Astrocyte of the spinal cord (primary cell): ENCODE measurements around the gene CCDC78.
A peak's percentile ranks its signal among the peaks of the same experiment; 100 is the strongest.

Experiments
- DNase-seq: peaks from one replicate; pipeline ENCODE4 v3.0.0; 2011; ENCODE audit warnings: low read depth, low spot score
- H3K4me3 ChIP-seq: 2 replicates; pipeline ENCODE4 v1.5.1; 2011; ENCODE audit warnings: low read depth, mild to moderate bottlenecking, low read length, moderate library complexity
- in situ Hi-C: cut with HindIII; loops from 2 replicates; pipeline ENCODE4 v1.10.0; 2017; ENCODE audit warnings: low sequenced_read_pairs
- TF ChIP-seq, protein P1 (sequence below): IDR thresholded peaks from 2 replicates; pipeline ENCODE4 v1.5.1; 2012; ENCODE audit warnings: low read depth, mild to moderate bottlenecking, low read length, inconsistent platforms

The CCDC78 gene

DNA sequence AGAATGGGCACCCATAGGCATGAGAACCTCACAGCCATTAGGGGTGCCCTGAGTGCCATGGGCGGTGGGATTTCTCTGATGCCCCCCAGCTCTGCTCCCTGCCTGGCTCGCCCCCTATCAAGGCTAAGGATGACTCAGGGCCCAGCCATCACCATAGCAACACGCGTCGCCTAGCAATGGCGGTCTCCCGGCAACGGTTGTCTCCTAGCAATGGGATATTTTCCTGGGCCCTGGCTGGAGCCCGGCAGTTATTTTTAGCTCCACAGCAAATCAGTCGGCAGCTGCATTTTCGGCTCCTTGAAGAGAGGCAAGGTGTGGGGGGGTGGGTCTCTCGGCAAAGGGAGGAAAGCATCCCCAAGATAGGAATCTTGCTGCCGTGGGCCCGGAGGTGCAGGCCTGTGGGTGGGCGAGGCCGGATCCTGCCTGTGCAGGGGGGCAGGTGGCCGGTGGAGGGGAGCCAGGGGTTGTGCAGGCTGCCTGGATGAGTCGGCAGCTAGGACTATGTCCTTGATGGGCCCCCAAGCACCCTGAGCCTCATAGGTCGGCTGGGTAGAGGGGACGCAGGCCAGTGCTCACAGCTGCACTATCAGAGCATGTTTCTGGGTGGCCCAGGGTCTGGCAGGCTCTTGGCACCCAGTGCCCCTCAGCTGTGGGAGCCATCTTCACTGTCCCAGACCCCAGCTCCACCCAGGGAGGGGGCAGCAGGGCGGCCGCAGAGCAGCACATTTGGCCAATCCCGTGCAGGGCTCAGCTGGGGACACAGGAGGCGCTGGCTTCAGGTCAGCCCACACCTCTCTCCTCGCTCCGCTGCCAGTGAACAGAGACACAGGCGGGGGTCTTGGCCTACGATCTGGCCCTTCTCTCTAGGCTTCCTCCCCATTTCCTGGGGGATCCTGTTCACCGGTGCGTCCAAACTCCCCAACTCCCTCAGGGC lies 16.4 kb downstream of the CCDC78 start:
- TF ChIP-seq, protein P1, sequence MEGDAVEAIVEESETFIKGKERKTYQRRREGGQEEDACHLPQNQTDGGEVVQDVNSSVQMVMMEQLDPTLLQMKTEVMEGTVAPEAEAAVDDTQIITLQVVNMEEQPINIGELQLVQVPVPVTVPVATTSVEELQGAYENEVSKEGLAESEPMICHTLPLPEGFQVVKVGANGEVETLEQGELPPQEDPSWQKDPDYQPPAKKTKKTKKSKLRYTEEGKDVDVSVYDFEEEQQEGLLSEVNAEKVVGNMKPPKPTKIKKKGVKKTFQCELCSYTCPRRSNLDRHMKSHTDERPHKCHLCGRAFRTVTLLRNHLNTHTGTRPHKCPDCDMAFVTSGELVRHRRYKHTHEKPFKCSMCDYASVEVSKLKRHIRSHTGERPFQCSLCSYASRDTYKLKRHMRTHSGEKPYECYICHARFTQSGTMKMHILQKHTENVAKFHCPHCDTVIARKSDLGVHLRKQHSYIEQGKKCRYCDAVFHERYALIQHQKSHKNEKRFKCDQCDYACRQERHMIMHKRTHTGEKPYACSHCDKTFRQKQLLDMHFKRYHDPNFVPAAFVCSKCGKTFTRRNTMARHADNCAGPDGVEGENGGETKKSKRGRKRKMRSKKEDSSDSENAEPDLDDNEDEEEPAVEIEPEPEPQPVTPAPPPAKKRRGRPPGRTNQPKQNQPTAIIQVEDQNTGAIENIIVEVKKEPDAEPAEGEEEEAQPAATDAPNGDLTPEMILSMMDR, result no peak
- no peak overlapping the region for H3K4me3 ChIP-seq
- DNase-seq, result peak; percentile 86
- in situ Hi-C loops, result no loop called here

DNA sequence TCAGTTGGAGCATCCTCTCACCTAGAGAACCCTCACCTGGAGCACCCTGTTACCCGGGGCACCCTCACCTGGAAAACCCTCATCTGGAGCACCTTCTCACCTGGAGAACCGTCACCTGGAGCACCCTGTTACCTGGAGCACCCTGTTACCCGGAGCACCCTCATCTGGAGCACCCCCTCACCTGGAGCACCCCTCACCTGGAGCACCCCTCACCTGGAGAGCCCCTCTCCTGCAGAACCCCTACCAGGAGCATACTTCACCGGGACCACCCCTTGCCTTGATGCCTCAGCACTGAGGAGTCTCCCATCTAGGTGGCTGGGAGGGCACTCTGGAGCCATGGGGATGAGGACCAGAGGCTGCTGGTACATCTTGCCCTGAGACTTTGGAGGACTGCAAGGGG lies 17.3 kb downstream of the CCDC78 start:
- no peak for DNase-seq
- TF ChIP-seq, protein P1, result no peak
- H3K4me3 ChIP-seq, result no peak overlapping the region
- in situ Hi-C loops, result no loop called here

DNA sequence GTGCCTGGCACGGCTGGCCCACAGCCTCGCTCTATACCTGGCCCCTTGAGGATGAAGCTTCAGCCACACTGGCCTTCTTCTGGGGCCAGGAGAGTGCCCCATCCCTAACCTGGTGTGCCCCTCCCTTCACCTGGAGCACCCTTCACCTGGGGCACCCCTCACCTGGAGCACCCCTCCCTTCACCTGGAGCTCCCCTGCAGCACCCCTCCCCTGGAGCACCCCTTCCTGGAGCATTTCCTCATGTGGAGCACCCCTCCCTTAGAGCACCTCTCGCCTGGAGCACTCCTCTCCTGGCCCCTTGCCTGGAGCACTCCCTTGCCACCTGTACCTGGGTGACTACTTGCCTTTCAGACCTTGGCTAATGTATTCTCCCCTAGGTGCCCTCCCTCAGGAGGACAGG lies 18.2 kb downstream of the CCDC78 start:
- TF ChIP-seq, protein P1, result no peak
- H3K4me3 ChIP-seq, result no peak overlapping the region
- DNase-seq, result no peak
- in situ Hi-C loops, result no loop called here

DNA sequence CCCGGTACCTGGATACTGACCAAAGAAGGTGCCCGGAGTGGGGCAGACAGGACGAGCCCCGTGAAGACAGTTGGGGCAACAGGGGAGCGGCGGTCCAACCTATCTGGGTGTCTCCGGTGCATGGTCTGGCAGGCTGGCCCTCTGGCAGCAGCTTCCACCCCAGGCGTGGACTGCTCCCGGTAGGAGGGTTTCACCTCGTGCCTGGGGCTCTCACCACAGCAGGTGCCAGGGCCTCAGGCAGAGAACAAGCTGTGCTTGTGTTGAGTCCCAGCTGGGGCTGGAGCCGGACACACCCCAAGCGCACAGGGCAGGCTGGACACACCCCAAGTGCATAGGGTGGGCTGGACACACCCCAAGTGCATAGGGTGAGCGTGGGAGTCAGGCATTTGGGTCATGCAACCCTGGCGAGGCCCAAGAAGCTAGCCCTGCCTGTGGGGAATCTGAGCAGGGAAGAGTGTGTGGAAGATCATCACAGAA lies 19.1 kb downstream of the CCDC78 start:
- in situ Hi-C loops, result no loop called here
- TF ChIP-seq, protein P1, result no peak

DNA sequence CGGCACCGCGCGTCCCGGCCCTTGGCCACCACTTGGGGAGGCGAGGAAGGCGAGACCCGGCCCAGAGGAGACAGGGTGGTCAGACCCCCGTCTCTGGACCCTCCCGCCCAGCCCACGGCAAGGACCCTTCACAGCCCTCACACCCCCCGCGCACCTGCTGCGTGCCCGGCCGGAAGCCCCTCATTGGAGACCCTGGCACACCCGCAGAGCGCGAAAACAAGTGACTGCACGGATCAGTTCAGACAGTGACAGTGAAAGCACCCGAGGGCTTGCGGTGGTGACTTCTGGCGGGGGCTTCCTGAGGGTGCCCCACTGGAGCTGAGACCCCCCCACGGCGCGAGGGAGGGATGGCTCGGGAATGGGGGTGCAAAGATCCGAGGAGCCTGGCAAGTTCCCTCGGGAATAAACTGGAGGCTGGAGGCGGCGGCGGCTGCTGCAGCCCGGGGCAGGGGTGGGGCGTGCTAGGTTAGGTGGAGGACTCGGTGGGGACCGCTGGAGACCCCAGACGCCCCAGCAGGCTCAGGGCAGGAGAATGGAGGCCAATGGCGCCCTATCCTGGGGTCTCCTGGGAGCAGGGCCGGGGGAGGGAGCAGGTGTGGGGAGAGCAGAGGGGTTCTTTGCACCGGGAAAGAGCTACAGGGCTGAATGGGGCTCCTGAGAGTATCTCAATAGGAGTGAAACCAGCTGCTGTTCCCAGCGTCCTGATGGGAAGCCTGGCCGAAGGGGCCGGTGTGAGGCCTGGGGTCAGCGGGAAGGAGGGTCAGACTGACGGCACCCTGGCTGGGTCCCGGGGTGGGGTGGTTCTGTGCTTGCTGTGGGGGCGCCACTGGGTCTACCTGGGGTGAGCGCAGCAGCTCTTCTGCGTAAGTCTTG lies 19.8 kb downstream of the CCDC78 start:
- H3K4me3 ChIP-seq, result no peak overlapping the region
- in situ Hi-C loops, result no loop called here
- TF ChIP-seq, protein P1, result no peak
- no peak for DNase-seq

More for the DNA sequence above, 19.1 kb downstream of the CCDC78 start:
- no peak for DNase-seq
- no peak overlapping the region for H3K4me3 ChIP-seq

DNA sequence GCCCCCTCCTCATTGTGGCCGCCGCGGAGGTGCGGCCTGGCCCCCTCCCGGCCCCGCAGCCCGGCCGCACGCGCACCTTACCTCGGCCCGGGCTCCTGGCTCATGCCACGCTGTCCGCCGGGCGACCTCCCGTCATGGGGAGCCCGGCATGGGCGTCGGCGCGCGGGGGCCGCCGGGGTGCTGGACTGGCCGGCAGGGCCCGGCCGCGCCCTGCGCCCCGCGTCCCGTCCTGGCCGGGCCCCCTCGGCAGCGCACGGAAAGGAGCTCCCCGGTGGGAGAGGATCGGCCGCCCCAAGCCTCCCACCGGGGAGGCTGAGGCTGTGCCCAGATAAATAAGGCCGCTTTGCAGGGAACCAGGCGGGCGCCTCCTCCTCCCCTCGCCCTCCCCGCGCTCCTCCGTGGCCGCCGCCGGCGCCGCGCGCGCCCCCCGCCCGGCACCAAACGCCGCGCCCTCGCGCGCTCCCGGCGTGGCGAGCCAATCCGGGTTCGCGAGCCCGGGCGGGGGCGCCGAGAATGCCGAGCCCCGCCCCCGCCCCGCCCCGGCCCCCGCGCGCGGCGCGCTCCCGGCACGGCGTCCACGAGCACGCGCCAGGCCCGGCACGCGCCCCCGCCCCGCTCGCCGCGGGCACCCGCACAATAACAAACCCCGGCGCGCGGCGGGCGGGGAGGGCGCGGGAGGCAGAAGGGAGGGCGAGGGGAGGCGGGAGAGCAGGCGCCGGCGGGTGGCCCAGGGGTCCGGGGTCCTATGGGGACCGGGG lies 20.6 kb downstream of the CCDC78 start, which contains the start of gene FBXL16:
TSS of gene FBXL16 (minus strand) at position 371 of the 758 bp plus-strand sequence. CDS start 8,396 bp downstream, outside the sequence.
- TF ChIP-seq, protein P1, result no peak
- in situ Hi-C loops, result no loop called here
- no peak for DNase-seq
- H3K4me3 ChIP-seq, result no peak within 1 kb of the TSS
